ENCODE data around the gene RASA3. TPM values are rescaled to one million over a fixed set of nuclear protein-coding genes. Genes with fewer than 3 reads are reported as not detected.

The RASA3 gene
- total and polyA plus RNA-seq, 2 donors (not counting 3 experiments of a cell fraction or from before 2014, with no cell fraction given) = 26.5 to 53.8 TPM

DNA sequence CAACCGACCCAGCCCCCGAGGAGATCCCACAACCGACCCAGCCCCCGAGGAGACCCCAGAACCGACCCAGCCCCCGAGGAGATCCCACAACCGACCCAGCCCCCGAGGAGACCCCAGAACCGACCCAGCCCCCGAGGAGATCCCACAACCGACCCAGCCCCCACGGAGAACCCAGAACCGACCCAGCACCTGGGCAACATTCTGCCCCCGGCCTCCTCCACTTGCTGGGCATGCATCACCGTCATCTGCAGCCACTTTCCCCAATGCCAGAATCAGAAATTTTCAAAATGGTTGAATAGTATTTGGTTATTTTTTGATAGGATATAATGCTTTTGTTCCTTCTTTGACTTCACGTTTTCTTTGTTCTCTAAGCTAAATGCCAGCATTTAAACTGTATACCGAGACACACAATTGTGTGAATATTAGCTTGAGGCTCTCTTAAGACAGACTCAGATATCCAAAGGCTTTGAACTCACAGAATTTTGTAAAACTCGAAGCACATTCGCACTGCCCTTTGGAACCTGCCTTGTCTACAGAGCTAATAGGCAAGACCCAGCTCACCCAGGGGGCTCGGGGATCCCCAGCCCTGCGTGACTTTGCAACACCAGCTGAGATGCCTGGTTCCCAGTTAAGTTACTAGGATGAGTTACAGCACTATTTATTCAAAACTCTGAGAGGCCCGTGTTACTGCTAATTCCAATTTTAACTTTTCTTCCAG is 15.5 kb upstream of the RASA3 start:
- TF ChIP-seq EZH2 (IDR thresholded peaks at IDR 0.05; ENCODE audit: borderline replicate concordance, low read depth, low read length, severe bottlenecking) (no peak), MYC (IDR thresholded peaks at IDR 0.05; ENCODE audit: low read depth, low read length) (no peak), JUN (IDR thresholded peaks at IDR 0.05; ENCODE audit: borderline replicate concordance, insufficient read depth, insufficient read length, low read depth) (no peak), POLR2A (IDR thresholded peaks at IDR 0.05; ENCODE audit: low read depth, low read length) (no peak), POLR2AphosphoS5 (IDR thresholded peaks at IDR 0.05; ENCODE audit: insufficient read depth, low read depth, low read length) (no peak), FOS (IDR thresholded peaks at IDR 0.05; ENCODE audit: borderline replicate concordance, insufficient read depth, low read length) (no peak), GATA2 (IDR thresholded peaks at IDR 0.05; ENCODE audit: insufficient read depth, insufficient read length, low read depth, low read length) (no peak)
- TF ChIP-seq, protein P1, sequence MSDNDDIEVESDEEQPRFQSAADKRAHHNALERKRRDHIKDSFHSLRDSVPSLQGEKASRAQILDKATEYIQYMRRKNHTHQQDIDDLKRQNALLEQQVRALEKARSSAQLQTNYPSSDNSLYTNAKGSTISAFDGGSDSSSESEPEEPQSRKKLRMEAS (IDR thresholded peaks at IDR 0.05; ENCODE audit: insufficient read depth, insufficient read length) = no peak
- TF ChIP-seq, protein P2, sequence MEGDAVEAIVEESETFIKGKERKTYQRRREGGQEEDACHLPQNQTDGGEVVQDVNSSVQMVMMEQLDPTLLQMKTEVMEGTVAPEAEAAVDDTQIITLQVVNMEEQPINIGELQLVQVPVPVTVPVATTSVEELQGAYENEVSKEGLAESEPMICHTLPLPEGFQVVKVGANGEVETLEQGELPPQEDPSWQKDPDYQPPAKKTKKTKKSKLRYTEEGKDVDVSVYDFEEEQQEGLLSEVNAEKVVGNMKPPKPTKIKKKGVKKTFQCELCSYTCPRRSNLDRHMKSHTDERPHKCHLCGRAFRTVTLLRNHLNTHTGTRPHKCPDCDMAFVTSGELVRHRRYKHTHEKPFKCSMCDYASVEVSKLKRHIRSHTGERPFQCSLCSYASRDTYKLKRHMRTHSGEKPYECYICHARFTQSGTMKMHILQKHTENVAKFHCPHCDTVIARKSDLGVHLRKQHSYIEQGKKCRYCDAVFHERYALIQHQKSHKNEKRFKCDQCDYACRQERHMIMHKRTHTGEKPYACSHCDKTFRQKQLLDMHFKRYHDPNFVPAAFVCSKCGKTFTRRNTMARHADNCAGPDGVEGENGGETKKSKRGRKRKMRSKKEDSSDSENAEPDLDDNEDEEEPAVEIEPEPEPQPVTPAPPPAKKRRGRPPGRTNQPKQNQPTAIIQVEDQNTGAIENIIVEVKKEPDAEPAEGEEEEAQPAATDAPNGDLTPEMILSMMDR (IDR thresholded peaks at IDR 0.05; ENCODE audit: extremely low read depth in 1 of 2, insufficient read depth in 1 of 2, low read depth in 1 of 2, low read length in 2 of 2) = no peak
- Histone ChIP-seq H3K27me3 (ENCODE audit: control insufficient read depth in 2 of 2, insufficient read depth in 2 of 2, low read length in 2 of 2) (peaks cover under 1 to 3% of the 10 kb centered on the region in 2 experiments), H3K9me3 (replicated peaks; ENCODE audit: control insufficient read depth, insufficient read depth, low read length) (no peaks in the 10 kb centered on the region), H3K4me2 (ENCODE audit: insufficient read depth, low read length) (no peak overlapping the region), H3K4me1 (ENCODE audit: control insufficient read depth, extremely low read depth, insufficient read depth, low read length) (no peaks in the 10 kb centered on the region), H3K4me3 (replicated peaks in 1 of 3; ENCODE audit: insufficient read depth in 1 of 3, low read depth in 1 of 3, low read length in 3 of 3) (no peak overlapping the region), H3K9me1 (replicated peaks; ENCODE audit: control insufficient read depth, extremely low read depth, insufficient read depth, low read length) (no peaks in the 10 kb centered on the region), H4K20me1 (replicated peaks; ENCODE audit: control insufficient read depth, extremely low read depth, insufficient read depth, low read length) (no peaks in the 10 kb centered on the region), H3K27ac (ENCODE audit: insufficient read depth, low read depth, low read length) (no peak overlapping the region), H3K79me2 (ENCODE audit: control insufficient read depth, insufficient read depth, low read length) (no peaks in the 10 kb centered on the region), H3K36me3 (ENCODE audit: control insufficient read depth in 2 of 2, extremely low read depth in 1 of 2, insufficient read depth in 2 of 2, low read length in 2 of 2) (no peaks in the 10 kb centered on the region), H3K9ac (replicated peaks; ENCODE audit: extremely low read depth, insufficient read depth, low read length) (no peak overlapping the region), H2AFZ (ENCODE audit: low read depth, low read length) (no peak overlapping the region)
- peak; percentile 33 for FAIRE-seq
- ChIA-PET CTCF (interaction anchor here (0.8 to 1.0 kb wide), 3 partner anchors 19 to 78 kb away, joined by 3 read pairs; no protein-coding TSS in a partner anchor), POLR2A (no interaction called here)
- no TSS peak for BruUV-seq (replicated peaks)
- no peak for DNase-seq (ENCODE audit: low read depth, low spot score)
- intact Hi-C loops (cut with micrococcal nuclease) (no loop called here), dilution Hi-C loops (cut with MboI; ENCODE audit: extremely low pct_ligation_motif_present, low sequenced_read_pairs) (no loop called here)

Data from endothelial cell of umbilical vein (primary cell).